Cardiac fibroblast (primary cell): ENCODE results near the gene DCAF10.
A peak's percentile ranks its signal among the peaks of the same experiment; 100 is the strongest.
"Not testable (repeated sequence)": the region's sequence is repeated elsewhere in the genome, so short reads cannot be mapped to it uniquely, and the experiment has no call there.

Experiments
- DNase-seq, 2 donors: peaks; one replicate each; pipeline versions ENCODE4 v3.0.0 to v3.0.0-alpha.2; 2010; ENCODE audit warnings: low read depth in 2 of 2
- H3K4me3 ChIP-seq, 2 donors: replicated peaks in 1 of 2; 1 replicate in 1 of 2; 2 replicates in 1 of 2; pipeline ENCODE4 v1.5.1; 2011; ENCODE audit warnings: low read depth in 2 of 2, low read length in 2 of 2, mild to moderate bottlenecking in 2 of 2, moderate library complexity in 1 of 2
- CTCF ChIP-seq: IDR thresholded peaks from one replicate; pipeline ENCODE4 v1.5.1; 2011; ENCODE audit warnings: low read depth, mild to moderate bottlenecking, low read length, inconsistent platforms

Gene DCAF10

GRCh38 chr9:37862530-37862929 lies 61.9 kb downstream of the DCAF10 start:
- DNase-seq: no peak
- no peak for TF ChIP-seq CTCF
- H3K4me3 ChIP-seq: no peak overlapping the region

DNA sequence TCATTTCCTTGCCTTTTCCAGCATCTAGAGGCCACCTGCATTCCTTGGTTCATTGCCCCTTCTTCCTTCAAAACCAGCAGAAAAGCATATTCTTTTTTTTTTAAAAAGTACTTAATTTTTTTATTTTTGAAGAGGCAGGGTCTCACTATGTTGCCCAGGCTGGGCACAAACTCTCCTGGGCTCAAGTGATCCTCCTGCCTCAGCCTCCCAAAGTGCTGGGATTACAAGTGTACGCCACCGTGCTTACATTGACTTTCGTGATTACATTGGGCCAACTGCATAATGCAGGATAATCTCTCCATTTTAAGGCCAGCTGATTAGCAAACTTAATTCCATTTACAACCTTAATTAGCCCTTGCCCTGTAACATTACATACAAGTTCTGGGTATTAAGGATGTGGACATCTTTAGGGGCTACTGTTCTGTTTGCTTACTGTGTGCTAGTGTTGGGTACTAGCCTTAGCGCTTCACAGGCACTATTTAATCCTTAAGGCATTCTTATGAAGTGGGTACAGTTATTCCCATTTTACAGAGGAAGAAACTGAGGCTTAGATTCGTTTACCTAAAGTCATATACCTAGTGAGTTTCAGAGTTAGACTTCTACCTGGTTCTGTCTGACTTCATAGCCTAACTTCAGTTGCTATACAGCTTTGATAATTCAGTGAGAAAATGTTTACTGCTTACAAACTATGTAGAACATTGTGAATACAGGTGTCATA lies 69.6 kb downstream of the DCAF10 start:
- no peak overlapping the region for H3K4me3 ChIP-seq
- DNase-seq: no peak
- no peak for TF ChIP-seq CTCF

- TF ChIP-seq CTCF: no peak
- no peak overlapping the region for H3K4me3 ChIP-seq
- DNase-seq: no peak
Measured at GRCh38 chr9:37870799-37871176, 70.2 kb downstream of the DCAF10 start.

DNA sequence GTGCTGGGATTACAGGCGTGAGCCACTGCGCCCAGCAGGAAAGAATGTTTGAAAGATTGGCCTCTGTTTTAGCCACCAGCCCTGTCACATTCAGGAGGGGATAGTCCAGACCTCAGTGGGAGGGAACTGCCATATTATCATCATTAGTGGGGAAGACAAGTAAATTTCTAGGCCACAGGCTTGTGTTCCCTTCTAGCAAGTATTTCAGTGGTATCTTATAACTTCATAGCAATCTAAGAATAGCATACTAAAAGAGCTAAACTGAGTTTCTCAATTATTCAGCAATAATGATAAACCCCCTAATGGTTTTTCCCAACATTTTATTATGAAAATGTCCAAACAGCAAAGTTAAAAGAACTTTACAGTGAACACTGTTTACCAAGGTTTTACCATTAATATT lies 73.4 kb downstream of the DCAF10 start:
- H3K4me3 ChIP-seq: no peak overlapping the region
- DNase-seq: no peak
- TF ChIP-seq CTCF: no peak

- DNase-seq: peak in 1 of 2 donors; percentile 12
- TF ChIP-seq CTCF: no peak
- H3K4me3 ChIP-seq: no peak overlapping the region
Measured at GRCh38 chr9:37876376-37876775, 75.8 kb downstream of the DCAF10 start.

DNA sequence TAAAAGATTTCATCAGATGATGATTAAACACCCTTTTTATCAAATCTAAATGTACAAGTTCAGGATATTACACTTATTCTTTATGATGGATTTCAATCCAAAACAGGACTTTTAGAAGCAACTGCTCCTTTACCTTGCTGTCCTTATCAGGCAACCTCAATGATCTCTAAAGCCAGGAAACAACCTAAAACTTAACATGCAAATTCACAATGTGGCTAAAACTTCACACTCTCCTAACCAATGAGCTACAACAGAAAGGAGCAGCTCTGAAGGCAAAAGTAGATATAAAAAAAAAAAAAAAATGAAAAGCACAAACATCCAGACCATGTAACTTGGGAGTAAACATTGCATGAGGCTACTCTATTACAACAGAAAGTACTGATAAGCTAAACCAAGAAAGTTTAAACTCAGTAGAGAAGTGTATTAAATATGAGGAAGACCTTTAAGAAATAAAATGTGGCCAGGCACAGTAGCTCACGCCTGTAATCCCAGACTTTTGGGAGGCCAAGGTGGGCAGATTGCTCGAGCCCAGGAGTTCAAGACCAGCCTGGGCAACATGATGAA lies 80.4 kb downstream of the DCAF10 start:
- DNase-seq: no peak
- H3K4me3 ChIP-seq: no peak overlapping the region
- TF ChIP-seq CTCF: no peak

DNA sequence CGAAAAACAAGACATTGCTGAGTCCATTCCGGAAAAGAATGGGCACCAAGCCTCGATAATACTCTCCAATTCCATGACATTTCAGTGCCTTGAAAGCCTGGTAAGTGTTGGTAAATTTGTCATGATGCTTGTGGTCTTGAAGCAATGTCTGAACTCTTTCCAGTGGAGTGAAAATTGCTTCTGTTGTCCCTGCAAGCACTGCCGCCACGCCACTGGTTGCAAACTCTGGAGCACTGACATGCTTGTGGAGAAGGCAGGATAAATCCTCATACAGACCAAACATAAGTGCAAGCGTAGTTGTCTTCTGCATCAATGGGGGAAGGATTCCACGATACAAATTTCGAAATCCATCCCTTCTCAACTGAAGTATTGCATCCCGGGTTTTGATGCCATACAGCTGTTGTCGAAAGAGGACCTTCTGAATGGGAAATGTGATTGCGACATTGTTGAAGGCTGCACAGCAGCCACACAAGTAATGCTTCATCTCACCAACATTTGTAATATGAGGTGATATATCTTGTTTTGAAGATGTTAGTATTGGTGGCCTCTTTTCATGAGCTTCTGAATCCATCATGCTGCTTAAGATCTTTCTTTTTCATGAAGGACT lies 87.5 kb downstream of the DCAF10 start:
- peak; percentile 69 to 79 for DNase-seq

More for the DNA sequence above, 87.5 kb downstream of the DCAF10 start:
- not testable (repeated sequence) for H3K4me3 ChIP-seq
